Liver (tissue), 3 donors: ENCODE data around the gene GJC3.

Source experiments
- GABPA ChIP-seq, 2 donors: IDR thresholded peaks in 1 of 2; conservative IDR thresholded peaks in 1 of 2; 2 replicates each; pipeline ENCODE4 v1.6.1; 2016; ENCODE audit warnings: antibody characterized with exemption in 2 of 2, mild to moderate bottlenecking in 1 of 2, moderate library complexity in 1 of 2
- HNF4G ChIP-seq: IDR thresholded peaks from 2 replicates; pipeline ENCODE4 v1.6.1; 2016; ENCODE audit warnings: antibody characterized with exemption
- JUND ChIP-seq, 2 donors: IDR thresholded peaks; 2 replicates each; pipeline ENCODE4 v1.6.1; 2016; ENCODE audit warnings: antibody characterized with exemption in 2 of 2
- RAD21 ChIP-seq, 2 donors: IDR thresholded peaks; 2 replicates each; pipeline ENCODE4 v1.6.1; 2016; ENCODE audit warnings: antibody characterized with exemption in 2 of 2, mild to moderate bottlenecking in 2 of 2
- REST ChIP-seq: IDR thresholded peaks from 2 replicates; pipeline ENCODE4 v1.6.1; 2016; ENCODE audit warnings: antibody characterized with exemption, mild to moderate bottlenecking
- SP1 ChIP-seq: IDR thresholded peaks from 2 replicates; pipeline ENCODE4 v1.6.1; 2018; ENCODE audit warnings: antibody characterized with exemption, mild to moderate bottlenecking
- TAF1 ChIP-seq: conservative IDR thresholded peaks from 2 replicates; pipeline ENCODE4 v1.6.1; 2016; ENCODE audit warnings: antibody characterized with exemption, mild to moderate bottlenecking
- ZBTB33 ChIP-seq: IDR thresholded peaks from 2 replicates; pipeline ENCODE4 v1.6.1; 2016; ENCODE audit warnings: antibody characterized with exemption
- TF ChIP-seq, protein P1 (sequence below): fragments of 150-350 bp; IDR thresholded peaks from 2 replicates; pipeline ENCODE4 v1.5.1; 2017; ENCODE audit warnings: improper control_type of control experiment, low read depth, low read length; ENCODE audit not compliant: missing input control
- TF ChIP-seq, protein P2 (sequence below): IDR thresholded peaks from 2 replicates; pipeline ENCODE4 v1.6.1; 2016; ENCODE audit warnings: antibody characterized with exemption
- donor health status: healthy.
- donor health status: healthy.

GRCh38 chr7:99918959-99919813, 10.2 kb downstream of the GJC3 start, which contains the start of gene TRIM4:
- TF ChIP-seq, protein P1, sequence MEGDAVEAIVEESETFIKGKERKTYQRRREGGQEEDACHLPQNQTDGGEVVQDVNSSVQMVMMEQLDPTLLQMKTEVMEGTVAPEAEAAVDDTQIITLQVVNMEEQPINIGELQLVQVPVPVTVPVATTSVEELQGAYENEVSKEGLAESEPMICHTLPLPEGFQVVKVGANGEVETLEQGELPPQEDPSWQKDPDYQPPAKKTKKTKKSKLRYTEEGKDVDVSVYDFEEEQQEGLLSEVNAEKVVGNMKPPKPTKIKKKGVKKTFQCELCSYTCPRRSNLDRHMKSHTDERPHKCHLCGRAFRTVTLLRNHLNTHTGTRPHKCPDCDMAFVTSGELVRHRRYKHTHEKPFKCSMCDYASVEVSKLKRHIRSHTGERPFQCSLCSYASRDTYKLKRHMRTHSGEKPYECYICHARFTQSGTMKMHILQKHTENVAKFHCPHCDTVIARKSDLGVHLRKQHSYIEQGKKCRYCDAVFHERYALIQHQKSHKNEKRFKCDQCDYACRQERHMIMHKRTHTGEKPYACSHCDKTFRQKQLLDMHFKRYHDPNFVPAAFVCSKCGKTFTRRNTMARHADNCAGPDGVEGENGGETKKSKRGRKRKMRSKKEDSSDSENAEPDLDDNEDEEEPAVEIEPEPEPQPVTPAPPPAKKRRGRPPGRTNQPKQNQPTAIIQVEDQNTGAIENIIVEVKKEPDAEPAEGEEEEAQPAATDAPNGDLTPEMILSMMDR = peak; percentile 2
- TF ChIP-seq TAF1 (peak; percentile 69), REST (peak; percentile 82), RAD21 (IDR thresholded peaks at IDR 0.05) (peak in 1 of 2 donors; percentile 37), JUND (IDR thresholded peaks at IDR 0.05) (no peak), HNF4G (no peak), ZBTB33 (peak; percentile 66), GABPA (IDR thresholded peaks at IDR 0.05 in 1 of 2, conservative IDR thresholded peaks at IDR 0.05 in 1 of 2) (peak; percentile 84 to 97), SP1 (peak; percentile 77)
- TF ChIP-seq, protein P2, sequence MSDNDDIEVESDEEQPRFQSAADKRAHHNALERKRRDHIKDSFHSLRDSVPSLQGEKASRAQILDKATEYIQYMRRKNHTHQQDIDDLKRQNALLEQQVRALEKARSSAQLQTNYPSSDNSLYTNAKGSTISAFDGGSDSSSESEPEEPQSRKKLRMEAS = peak; percentile 81
